Right hindlimb (tissue), 1 donor: ENCODE results near the gene MRPS12.
A peak's percentile ranks its signal among the peaks of the same experiment; 100 is the strongest.
"Not testable (repeated sequence)": the region's sequence is repeated elsewhere in the genome, so short reads cannot be mapped to it uniquely, and the experiment has no call there.

Source experiments
- DNase-seq: peaks from one replicate; pipeline ENCODE4 v3.0.0-alpha.2; 2018

The MRPS12 gene

DNA sequence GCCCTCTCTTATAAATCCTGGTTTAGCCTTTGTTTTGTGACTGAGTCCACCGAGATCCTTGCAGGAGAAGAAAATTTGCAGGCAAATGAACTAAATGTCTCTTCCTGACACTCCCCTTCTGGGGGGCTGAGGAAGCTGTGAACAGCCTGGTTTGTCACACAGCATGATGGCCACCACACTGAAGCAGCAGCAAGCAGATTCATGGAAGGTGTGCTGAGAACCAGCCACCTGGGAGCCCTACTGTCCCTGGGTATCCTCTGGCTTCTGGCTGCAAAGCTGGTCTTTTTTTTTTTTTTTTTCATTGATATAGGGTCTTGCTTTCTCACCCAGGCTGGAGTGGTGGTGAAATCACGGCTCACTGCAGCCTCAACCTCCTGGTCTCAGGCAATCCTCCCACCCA lies 11.2 kb downstream of the MRPS12 start:
- DNase-seq: no peak

DNA sequence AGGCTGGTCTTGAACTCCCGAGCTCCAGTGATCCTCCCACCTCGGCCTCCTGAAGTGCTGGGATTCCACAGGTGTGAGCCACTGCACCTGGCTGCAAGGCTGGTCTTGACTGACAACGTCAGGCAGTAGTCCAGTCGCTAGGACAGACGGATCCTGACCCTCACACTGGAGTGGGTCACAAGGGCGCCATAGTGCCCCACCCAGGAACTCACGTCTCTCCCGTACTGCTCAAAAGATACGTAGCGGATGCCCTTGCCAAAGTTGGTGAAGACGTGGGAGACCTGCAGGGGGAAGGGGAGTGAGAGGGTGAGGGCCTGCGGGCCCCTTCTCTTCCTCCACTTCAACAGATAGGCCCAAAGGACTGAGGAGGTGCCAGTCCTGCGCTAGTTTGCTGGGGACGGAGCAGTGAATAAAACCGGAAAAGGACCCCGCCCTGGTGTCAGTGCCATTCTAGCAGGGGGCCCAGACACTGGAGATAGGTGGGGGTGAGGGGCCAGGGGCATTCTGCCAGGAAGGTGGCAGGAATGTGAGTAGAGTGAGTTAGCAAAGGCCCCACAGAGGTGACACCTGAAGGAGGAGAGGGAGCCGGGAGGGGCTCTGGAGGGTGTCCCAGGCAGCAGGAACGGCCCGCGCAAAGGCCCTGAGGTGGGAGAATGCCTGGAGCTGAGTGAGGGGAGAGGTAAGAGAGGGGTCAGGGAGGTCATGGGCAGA lies 11.9 kb downstream of the MRPS12 start:
- no peak for DNase-seq

- peak; percentile 41 for DNase-seq
Measured at GRCh38 chr19:38944981-38945506, 14.3 kb downstream of the MRPS12 start.

GRCh38 chr19:38945562-38946228 lies 15.0 kb downstream of the MRPS12 start:
- no peak for DNase-seq

- DNase-seq: no peak
Measured at GRCh38 chr19:38946229-38947010, 15.7 kb downstream of the MRPS12 start.

GRCh38 chr19:38949580-38950367 lies 19.0 kb downstream of the MRPS12 start:
- DNase-seq: peak; percentile 93

- no peak for DNase-seq
Measured at GRCh38 chr19:38951187-38951586, 20.4 kb downstream of the MRPS12 start.

DNA sequence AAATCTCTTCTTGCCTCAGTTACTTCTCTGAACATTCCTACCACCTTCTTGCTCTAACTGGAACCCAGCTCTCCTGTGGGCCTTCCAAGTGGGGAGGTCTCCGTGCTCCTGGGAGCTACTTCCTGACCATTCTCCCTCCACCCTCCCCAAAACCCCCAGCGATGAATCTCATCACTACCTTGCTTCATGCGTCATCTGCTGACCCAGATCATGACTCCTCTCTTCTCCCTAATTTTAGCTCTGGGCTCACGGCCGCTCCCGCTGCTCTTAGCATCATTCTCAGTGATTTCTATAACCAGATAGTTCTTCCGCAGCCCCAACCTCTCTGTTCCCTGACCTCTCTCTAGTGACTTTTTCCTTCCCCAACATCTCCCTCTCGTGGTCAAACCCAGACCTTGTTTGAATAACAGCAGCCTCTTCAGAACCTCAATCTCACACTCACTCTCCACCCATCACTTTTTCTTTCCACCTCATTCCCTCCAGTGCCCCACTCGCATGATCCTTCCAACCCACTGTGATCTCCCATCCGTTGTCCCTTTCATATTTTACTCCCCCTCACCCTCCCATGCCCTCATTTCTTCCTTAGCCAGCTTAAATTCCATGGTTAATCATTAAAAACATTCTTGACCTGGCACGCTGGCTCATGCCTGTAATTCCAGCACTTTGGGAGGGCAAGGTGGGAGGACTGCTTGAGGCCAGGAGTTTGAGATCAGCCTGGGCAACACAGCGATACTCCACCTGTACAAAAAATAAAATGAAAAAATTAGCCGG lies 21.8 kb downstream of the MRPS12 start:
- no peak for DNase-seq

- peak; percentile 19 for DNase-seq
Measured at GRCh38 chr19:38953677-38954076, 22.9 kb downstream of the MRPS12 start.

GRCh38 chr19:38956264-38956663 lies 25.5 kb downstream of the MRPS12 start:
- DNase-seq: no peak

DNA sequence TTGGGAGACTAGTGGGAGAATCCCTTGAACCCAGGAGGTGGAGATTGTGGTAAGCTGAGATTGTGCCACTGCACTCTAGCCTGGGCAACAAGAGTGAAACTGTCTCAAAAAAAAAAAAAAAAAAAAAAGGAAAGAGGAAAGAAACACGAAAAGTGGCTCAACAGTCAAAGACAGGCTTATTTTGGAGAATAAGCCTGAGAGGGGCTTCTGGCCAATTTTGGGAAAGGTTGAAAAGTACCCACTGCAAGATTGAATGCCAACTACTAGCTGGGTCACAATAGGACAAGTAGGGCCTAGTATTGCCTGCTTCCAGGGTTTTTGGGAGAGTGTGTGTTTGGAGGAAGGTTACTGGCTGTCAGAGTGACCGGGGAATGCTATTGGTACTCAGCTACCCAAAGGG lies 27.6 kb downstream of the MRPS12 start:
- no peak for DNase-seq

DNA sequence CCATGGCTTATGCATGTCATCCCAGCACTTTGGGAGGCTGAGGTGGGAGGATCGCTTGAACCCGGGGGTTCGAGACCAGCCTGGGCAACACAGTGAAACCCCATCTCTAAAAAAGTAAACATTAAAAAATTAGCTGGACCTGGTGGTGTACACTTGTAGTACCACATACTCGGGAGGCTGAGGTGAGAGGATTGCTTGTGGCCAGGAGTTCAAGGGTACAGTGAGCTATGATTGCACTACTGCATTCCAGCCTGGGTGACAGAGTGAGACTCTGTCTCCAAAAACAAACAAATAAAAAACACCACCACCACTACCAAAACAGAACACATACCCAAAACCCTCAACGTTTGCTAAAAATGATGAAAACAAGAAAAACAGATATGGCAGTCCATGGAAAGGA lies 28.9 kb downstream of the MRPS12 start:
- DNase-seq: no peak

DNA sequence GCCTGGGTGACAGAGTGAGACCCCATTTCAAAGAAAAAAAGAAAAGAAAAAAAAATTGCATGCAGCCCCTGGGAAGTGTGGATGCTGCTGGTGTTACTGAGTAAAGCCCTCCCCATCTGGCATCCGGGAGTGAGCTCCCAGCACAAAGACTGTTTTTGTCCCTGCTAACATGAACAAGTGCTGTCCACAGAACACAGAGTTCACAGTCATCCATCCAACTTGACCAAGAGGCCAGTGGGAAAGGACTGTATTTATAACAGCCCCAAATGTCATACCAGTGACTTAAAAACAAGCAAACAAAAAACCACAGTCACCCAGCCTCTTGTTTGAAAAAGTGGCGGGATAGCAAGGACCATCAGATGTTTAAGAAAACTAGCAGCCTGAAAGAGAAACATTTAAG lies 34.0 kb downstream of the MRPS12 start:
- no peak for DNase-seq

- DNase-seq: not testable (repeated sequence)
Measured at GRCh38 chr19:38966149-38966548, 35.4 kb downstream of the MRPS12 start.

DNA sequence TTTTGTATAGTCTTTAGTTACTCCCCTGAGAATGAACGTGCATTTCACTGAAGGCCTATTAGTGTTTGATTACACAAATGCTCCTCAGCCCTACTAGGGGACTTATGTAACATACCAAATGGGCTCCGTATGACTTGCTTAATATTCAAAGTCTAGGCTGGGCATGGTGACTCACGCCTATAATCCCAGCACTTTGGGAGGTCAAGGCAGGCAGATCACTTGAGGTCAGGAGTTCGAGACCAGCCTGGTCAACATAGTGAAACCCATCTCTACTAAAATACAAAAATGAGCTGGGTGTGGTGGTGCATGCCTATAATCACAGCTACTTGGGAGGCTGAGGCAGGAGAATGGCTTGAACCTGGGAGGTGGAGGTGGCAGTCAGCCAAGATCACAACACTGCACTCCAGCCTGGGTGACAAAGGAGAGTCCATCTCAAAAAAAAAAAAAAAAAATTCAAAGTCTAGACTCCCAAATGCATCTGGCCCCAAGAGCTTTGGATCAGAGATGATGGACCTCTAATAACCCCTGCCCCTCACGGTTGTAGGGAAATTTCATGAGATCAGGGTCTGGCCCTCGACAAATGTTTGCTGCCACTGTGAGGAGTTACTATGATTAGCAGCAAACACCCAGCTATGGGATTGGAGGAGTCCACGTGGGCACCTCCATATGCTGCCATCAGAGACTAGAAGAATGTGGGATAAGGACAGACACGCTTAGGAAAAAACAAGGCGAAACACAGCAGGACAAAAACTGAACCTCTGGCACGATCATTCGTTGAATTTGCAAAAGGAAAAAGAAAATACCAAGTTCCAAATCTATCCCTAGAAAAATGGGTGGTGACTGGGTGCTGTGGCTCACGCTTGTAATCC lies 40.2 kb downstream of the MRPS12 start:
- DNase-seq: no peak

DNA sequence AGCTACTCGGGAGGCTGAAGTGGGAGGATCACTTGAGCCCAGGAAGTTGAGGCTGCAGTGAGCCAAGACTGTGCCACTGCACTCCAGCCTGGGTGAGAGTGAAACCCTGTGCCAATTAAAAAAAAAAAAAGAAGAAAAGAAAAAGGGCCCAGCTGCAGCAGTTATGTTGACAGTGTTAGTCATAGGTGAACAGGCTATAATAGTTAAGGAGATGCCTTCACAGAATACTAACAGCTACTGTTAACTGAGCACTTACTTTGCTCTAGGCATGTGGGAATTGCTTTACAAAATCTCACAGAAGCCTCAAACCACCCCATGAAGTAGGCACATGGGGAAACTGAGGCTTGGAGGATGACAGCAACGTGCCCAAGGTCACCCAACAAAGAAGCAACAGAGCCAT lies 40.9 kb downstream of the MRPS12 start:
- no peak for DNase-seq

DNA sequence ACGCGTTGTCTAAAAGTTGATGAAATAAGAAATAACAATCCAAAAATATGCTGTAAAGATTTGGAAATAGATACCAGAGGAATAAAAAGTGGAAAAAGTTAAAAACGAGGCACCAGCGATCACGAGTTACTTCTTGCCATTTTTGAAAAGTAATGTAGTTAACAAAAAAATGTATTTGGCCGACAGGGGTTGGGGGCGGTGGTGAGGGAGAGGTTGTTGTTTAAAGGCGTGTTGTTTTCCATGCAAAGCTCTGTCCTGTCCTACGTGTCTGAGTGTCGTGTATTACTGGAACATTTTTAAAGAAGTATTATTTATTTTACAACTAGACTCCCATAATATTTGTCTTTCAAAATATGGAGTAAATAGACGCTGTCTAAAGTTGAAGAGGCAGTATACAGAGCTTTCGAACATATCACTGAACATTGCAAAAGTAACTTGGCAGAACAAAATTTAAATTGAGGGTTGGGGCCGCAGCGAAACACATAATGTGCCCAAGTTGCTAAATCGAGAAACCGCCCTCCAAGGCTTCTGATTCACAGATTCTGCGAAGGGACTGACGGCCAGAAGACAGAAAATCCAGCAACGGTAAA lies 44.0 kb downstream of the MRPS12 start:
- DNase-seq: peak; percentile 44

DNA sequence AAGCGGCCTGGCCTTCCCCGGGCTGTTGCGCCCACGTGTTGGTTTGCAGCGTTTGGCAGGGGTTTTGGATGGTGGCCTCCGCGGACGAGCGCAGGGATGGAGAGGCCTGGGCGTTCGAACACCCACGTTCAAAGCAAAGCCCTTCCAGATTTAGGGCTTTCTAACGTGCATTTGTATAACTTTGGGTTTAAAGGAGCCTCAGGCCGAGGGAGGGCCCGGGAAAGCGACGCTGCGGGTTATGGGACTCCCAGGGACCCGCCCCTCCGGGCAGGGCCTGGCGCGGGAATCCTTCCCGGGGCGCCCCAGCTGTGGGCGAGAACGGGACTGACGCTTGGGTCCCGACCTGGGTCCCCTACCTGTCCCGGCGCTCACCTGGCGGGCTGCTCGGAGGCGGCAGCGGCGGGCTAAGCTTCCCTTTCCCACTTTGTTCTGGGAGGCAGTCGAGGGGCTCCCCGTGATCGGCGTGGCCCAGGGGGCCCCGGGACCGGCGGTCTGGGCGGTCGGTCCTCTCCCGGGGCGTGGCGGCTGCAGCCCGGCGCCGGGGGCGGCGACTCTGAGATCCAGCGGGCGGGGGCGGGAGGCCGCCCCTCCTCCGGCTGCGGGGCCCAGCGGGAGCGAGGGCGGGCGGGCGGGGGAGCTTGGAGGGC lies 44.6 kb downstream of the MRPS12 start, which contains the start of gene FBXO17:
TSS of gene FBXO17 (minus strand) at position 529 of the 647 bp plus-strand sequence. CDS start 25,423 bp downstream, outside the sequence.
- peak; percentile 89 for DNase-seq

DNA sequence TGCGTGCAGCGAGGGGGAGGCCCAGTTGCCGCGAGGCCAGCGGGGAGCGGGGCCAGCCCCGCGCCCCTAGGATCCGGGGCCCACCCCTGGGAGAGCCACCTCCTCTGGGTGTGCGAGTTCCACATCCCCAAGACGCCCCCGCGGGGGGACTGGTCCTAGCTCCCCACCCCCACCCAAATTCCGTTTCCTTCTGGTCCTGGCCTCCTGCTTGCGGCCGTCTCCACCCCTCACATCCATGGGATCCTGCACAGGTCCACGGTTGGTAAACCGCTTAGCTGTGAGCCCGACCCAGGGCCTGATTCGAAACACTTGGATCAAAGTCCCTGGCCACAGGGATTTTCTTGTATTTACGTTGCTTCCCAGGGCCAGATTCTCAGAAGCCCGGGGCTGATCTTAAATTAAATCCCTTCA lies 45.1 kb downstream of the MRPS12 start:
- DNase-seq: no peak
